SJCRH30 (cell line): ENCODE measurements around the gene GNG7. TPM values are rescaled to one million over a fixed set of nuclear protein-coding genes. Genes with fewer than 3 reads are reported as not detected.
"Not testable (repeated sequence)": the region's sequence is repeated elsewhere in the genome, so short reads cannot be mapped to it uniquely, and the experiment has no call there.

Experiments
- DNase-seq, 2 experiments: peaks; one replicate each; pipeline ENCODE4 v3.0.0-alpha.2; 2015 to 2020
- H3K27ac ChIP-seq: fragments of 250-450 bp; sonication (Bioruptor Pico); 2 replicates; pipeline ENCODE4 v1.5.1; 2020; ENCODE audit warnings: mild to moderate bottlenecking, moderate library complexity
- H3K27me3 ChIP-seq: fragments of 250-450 bp; sonication (Bioruptor Pico); 2 replicates; pipeline ENCODE4 v1.5.1; 2020; ENCODE audit warnings: mild to moderate bottlenecking, moderate library complexity
- H3K36me3 ChIP-seq: fragments of 250-450 bp; sonication (Bioruptor Pico); 2 replicates; pipeline ENCODE4 v1.5.1; 2020; ENCODE audit warnings: mild to moderate bottlenecking, moderate library complexity
- H3K4me1 ChIP-seq: fragments of 250-450 bp; sonication (Bioruptor Pico); 2 replicates; pipeline ENCODE4 v1.5.1; 2020; ENCODE audit warnings: mild to moderate bottlenecking, moderate library complexity
- H3K4me3 ChIP-seq: fragments of 250-450 bp; sonication (Bioruptor Pico); 2 replicates; pipeline ENCODE4 v1.5.1; 2020; ENCODE audit warnings: mild to moderate bottlenecking, moderate library complexity
- H3K9me3 ChIP-seq: fragments of 250-450 bp; sonication (Bioruptor Pico); replicated peaks from 2 replicates; pipeline ENCODE4 v1.5.1; 2020; ENCODE audit warnings: mild to moderate bottlenecking, moderate library complexity
- total RNA-seq: library from RNA; depleted of rRNA; stranded (reverse); fragments of >200 nt; shearing (Covaris generic); gene quantifications from 2 replicates; pipeline ENCODE4 v1.2.3, GENCODE V29; 2014

The GNG7 gene
- total RNA-seq, 1 experiment from 2014 or later, result not detected

DNA sequence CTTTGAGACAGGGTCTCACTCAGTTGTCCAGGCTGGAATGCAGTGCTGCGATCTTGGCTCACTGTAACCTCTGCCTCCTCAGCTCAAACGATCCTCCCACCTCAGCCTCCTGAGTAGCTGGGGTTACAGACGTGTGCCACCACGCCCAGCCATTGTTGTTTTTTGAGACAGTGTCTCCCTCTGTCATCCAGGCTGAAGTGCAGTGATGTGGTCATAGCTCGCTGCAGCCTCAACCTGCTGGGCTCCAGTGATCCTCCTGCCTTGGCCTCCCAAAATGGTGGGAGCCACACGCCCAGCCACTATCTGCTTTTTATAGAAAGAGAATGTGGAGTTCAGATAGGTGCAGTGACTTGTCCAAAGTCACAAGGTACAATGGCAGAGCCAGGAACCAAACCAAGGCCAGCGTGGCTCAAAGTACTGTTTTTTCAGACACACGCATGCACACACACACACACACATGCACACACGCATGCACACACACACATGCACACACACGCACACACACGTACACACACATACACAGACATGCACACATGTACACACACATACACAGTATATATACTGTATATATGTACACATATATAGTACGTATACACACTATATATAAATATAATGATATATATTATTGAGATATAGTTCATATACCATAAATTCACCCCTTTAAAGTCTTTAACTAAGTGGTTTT is 220.0 kb downstream of the GNG7 start:
- DNase-seq, result no peak
- Histone ChIP-seq H3K9me3 (no peaks in the 10 kb centered on the region), H3K4me3 (no peak overlapping the region), H3K4me1 (no peaks in the 10 kb centered on the region), H3K27ac (no peak overlapping the region), H3K36me3 (no peaks in the 10 kb centered on the region), H3K27me3 (no peaks in the 10 kb centered on the region)

- Histone ChIP-seq H3K4me1 (no peaks in the 10 kb centered on the region), H3K36me3 (no peaks in the 10 kb centered on the region), H3K4me3 (no peak overlapping the region), H3K27me3 (no peaks in the 10 kb centered on the region), H3K9me3 (no peaks in the 10 kb centered on the region), H3K27ac (no peak overlapping the region)
- no peak for DNase-seq
Measured at GRCh38 chr19:2481466-2481865, 221.0 kb downstream of the GNG7 start.

DNA sequence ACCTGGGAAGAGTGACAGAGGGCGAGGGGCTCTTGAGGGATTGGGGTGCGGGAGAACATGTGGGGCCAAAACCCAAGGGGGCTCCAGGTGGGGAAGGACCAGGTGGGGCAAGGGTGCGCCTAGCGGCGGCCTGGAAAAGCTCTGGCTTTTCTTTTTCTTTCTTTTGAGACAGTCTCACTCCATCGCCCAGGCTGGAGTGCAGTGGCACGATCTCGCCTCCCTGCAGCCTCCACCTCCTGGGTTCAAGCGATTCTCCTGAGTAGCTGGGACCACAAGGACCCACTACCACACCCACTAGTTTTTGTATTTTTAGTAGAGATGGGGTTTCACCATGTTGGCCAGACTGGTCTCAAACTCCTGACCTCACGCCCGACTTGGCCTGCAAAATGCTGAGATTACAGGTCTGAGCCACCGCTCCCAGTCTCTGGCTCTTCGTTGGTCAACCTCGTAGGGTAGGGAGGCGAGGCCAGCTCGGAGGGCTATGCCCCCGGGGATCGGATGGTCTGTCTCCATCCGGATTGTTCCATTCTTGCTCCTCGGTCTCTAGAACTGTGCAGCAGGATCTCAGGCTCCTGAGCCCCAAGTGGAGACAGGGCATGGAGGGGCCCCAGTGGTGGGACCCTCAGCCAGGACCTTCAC is 222.8 kb downstream of the GNG7 start:
- H3K27ac ChIP-seq, result no peak overlapping the region

DNA sequence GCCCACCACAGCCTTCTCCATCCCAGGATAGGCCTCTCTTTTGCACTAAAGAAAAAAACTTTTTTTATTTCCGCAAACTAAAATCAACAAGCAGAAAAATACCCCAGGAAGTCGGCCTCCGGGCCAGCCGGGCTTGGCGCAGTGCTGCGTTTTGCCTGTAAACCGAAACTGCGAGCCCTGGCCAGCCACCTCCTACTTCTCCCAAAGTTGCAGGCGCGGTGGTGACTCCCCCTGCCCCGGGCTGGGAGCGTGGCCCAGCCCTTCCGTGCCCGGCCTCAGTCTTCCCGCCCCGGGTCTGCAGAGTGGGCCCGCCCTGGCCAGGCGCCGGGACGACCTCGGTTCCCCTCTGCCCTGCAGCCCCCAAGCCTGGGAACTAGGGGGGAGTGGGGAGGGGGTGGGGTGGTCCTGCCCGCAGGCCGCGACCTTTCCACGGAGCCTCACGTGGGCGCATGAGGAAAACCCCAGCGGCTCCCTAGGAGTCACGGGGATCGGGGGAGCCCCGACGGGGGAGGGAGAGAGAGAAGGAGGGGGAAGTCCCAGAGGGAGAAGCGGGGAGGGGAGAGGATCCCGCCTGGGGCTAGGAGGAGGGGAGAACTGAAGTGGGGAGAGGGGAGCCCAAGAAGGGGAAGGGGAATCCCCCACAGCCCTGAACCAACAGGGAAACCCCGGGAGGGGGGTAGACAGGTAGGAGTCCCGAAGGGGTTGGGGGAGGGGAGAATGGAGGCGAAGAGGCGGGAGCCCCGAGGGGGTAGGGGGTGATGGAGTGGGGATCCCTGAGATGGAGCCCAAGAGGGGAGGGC is 223.5 kb downstream of the GNG7 start:
- no peak overlapping the region for H3K27ac ChIP-seq
- no peaks in the 10 kb centered on the region for H3K27me3 ChIP-seq
- H3K4me1 ChIP-seq, result no peaks in the 10 kb centered on the region
- H3K4me3 ChIP-seq, result no peak overlapping the region
- no peaks in the 10 kb centered on the region for H3K9me3 ChIP-seq
- no peak for DNase-seq
- no peaks in the 10 kb centered on the region for H3K36me3 ChIP-seq

More for the DNA sequence above, 222.8 kb downstream of the GNG7 start:
- Histone ChIP-seq H3K27me3 (no peaks in the 10 kb centered on the region), H3K9me3 (no peaks in the 10 kb centered on the region), H3K36me3 (no peaks in the 10 kb centered on the region), H3K4me3 (no peak overlapping the region), H3K4me1 (no peaks in the 10 kb centered on the region)
- DNase-seq, result no peak

DNA sequence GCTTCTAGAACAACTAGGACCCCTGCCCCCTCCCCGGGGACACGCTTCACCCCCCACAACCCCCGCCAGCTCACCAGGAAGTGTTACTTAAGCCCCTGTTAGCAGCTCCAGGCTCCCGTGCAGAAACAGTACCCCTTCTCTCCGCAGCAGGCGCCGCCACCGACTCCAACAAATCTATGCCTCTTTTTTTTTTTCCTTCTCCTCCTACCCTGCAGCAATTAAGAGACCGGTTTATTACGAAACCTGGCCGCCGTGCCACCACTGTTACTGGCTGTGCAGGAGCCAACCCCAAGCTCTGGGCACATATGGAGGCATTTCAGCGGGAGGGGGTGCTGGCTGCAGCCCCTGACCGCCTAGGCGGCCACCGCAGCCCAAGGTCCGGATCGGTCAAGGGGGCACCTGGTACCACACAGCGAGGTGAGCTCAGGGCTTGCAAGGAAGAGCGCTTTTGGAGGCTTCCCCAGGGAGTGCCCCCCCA is 224.2 kb downstream of the GNG7 start:
- H3K27ac ChIP-seq, result no peak overlapping the region
- H3K36me3 ChIP-seq, result no peaks in the 10 kb centered on the region
- H3K4me1 ChIP-seq, result no peaks in the 10 kb centered on the region
- H3K4me3 ChIP-seq, result no peak overlapping the region
- H3K27me3 ChIP-seq, result no peaks in the 10 kb centered on the region
- no peak for DNase-seq
- H3K9me3 ChIP-seq, result no peaks in the 10 kb centered on the region

GRCh38 chr19:2477732-2478191 is 224.7 kb downstream of the GNG7 start:
- no peak overlapping the region for H3K27ac ChIP-seq
- no peaks in the 10 kb centered on the region for H3K9me3 ChIP-seq
- no peaks in the 10 kb centered on the region for H3K4me1 ChIP-seq
- no peaks in the 10 kb centered on the region for H3K36me3 ChIP-seq
- H3K4me3 ChIP-seq, result no peak overlapping the region
- DNase-seq, result no peak
- no peaks in the 10 kb centered on the region for H3K27me3 ChIP-seq

DNA sequence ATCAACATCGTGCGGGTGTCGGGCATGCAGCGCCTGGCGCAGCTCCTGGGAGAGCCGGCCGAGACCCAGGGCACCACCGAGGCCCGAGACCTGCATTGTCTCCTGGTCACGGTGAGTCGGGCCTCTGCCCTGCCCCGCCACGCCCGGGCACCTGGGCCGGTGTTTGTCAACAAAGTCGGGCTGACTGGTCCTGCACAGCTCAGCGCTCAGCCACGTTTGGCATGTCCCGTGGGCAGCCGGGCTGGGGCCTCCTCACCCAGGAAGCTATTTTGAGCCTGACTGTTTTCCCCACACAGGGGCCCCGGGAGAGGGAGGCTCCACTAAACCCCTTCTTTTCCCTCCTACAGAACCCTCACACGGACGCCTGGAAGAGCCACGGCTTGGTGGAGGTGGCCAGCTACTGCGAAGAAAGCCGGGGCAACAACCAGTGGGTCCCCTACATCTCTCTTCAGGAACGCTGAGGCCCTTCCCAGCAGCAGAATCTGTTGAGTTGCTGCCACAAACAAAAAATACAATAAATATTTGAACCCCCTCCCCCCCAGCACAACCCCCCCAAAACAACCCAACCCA is 225.3 kb downstream of the GNG7 start:
- Histone ChIP-seq H3K27me3 (no peaks in the 10 kb centered on the region), H3K36me3 (no peaks in the 10 kb centered on the region), H3K9me3 (no peaks in the 10 kb centered on the region), H3K4me1 (no peaks in the 10 kb centered on the region), H3K4me3 (peak overlapping the region; percentile 76), H3K27ac (no peak overlapping the region)
- no peak for DNase-seq

- Histone ChIP-seq H3K9me3 (no peaks in the 10 kb centered on the region), H3K27me3 (no peaks in the 10 kb centered on the region), H3K36me3 (no peaks in the 10 kb centered on the region), H3K27ac (peak overlapping the region; percentile 37; the same call in 1 of the 2 replicates), H3K4me1 (no peaks in the 10 kb centered on the region), H3K4me3 (peak overlapping the region; percentile 76)
- DNase-seq, result peak; percentile 47 to 53
Measured at GRCh38 chr19:2476451-2477140, 225.9 kb downstream of the GNG7 start.

DNA sequence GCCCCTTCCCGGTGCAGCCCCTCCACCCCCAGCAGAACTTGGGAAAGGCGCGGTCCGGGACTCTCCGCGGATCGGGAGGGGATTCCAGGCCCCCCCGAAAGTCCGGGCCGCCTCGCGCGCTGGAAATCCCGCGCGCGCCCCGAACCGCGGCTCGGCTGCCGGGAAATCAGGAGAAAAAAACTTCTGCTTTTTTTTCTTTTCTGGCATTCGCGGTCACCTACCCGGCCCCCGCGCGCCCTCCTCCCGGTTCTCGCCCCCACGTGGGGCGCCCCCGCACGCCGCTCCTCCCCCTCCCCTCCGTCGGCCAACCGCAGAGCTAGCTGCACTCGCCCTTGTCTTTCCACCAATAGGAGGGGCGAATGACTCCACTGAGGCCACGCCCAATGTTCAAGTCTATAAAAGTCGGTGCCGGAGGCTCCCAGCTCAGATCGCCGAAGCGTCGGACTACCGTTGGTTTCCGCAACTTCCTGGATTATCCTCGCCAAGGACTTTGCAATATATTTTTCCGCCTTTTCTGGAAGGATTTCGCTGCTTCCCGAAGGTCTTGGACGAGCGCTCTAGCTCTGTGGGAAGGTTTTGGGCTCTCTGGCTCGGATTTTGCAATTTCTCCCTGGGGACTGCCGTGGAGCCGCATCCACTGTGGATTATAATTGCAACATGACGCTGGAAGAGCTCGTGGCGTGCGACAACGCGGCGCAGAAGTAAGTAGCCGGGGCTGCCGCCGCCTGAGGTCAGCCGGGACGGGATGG is 226.6 kb downstream of the GNG7 start, which contains the start of gene GADD45B:
TSS of gene GADD45B (plus strand) at position 426 of the 749 bp plus-strand sequence. CDS start at position 658, 232 bp downstream.
- Histone ChIP-seq H3K4me1 (no peaks in the 10 kb centered on the region), H3K36me3 (no peaks in the 10 kb centered on the region), H3K9me3 (no peaks in the 10 kb centered on the region), H3K27me3 (no peaks in the 10 kb centered on the region), H3K4me3 (peak within 1 kb of the TSS; percentile 76), H3K27ac (peak within 1 kb of the TSS; percentile 37; the same call in 1 of the 2 replicates)
- peak; percentile 96 to 97 for DNase-seq

- H3K27ac ChIP-seq, result no peak overlapping the region
- H3K4me3 ChIP-seq, result peak overlapping the region; percentile 76
- no peaks in the 10 kb centered on the region for H3K9me3 ChIP-seq
- H3K4me1 ChIP-seq, result no peaks in the 10 kb centered on the region
- no peaks in the 10 kb centered on the region for H3K36me3 ChIP-seq
- no peaks in the 10 kb centered on the region for H3K27me3 ChIP-seq
- DNase-seq, result peak; percentile 38 to 45
Measured at GRCh38 chr19:2475018-2475701, 227.3 kb downstream of the GNG7 start.

GRCh38 chr19:2474232-2475017 is 228.1 kb downstream of the GNG7 start:
- no peaks in the 10 kb centered on the region for H3K4me1 ChIP-seq
- 0 out of 2 replicates have a peak overlapping the region, but pooled peaks have one; percentile 2 for H3K4me3 ChIP-seq
- peak; percentile 85 to 86 for DNase-seq
- no peak overlapping the region for H3K27ac ChIP-seq
- H3K36me3 ChIP-seq, result no peaks in the 10 kb centered on the region
- no peaks in the 10 kb centered on the region for H3K9me3 ChIP-seq
- no peaks in the 10 kb centered on the region for H3K27me3 ChIP-seq

DNA sequence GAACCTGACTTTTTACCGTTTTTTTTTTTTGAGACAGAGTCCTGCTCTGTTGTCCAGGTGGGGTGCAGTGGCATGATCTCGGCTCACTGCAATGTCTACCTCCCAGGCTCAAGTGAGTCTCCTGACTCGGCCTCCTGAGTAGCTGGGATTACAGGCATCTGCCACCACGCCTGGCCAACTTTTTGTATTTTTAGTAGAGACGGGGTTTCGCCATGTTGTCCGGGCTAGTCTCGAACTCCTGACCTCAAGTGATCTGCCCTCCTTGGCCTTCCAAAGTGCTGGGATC is 232.6 kb downstream of the GNG7 start:
- not testable (repeated sequence) for H3K9me3 ChIP-seq, H3K36me3 ChIP-seq, H3K27ac ChIP-seq, H3K4me1 ChIP-seq, H3K27me3 ChIP-seq, DNase-seq, H3K4me3 ChIP-seq
